Loucy (cell line): Measurements from ENCODE around the gene DLX1.

Experiments
- H2AFZ ChIP-seq: fragments of 200-600 bp; sonication (generic); 2 replicates; pipeline ENCODE4 v1.6.0; 2016; ENCODE audit warnings: antibody characterized with exemption, mild to moderate bottlenecking, low read length, moderate library complexity
- H3F3A ChIP-seq: fragments of 200-600 bp; 2 replicates; pipeline ENCODE4 v1.6.0; 2016; ENCODE audit warnings: antibody characterized with exemption, low read depth, mild to moderate bottlenecking
- H3K27me3 ChIP-seq: fragments of 200-600 bp; sonication (generic); 2 replicates; pipeline ENCODE4 v1.6.1; 2014; ENCODE audit warnings: low read length, mild to moderate bottlenecking; ENCODE audit not compliant: insufficient read depth, poor library complexity, severe bottlenecking
- H3K36me3 ChIP-seq: fragments of 200-600 bp; sonication (generic); 2 replicates; pipeline ENCODE4 v1.6.1; 2016; ENCODE audit warnings: low read length; ENCODE audit not compliant: insufficient read depth
- H3K4me1 ChIP-seq: fragments of 200-600 bp; sonication (generic); 2 replicates; pipeline ENCODE4 v1.5.1; 2014; ENCODE audit warnings: low read length, mild to moderate bottlenecking; ENCODE audit not compliant: insufficient read depth, poor library complexity, severe bottlenecking
- H3K4me2 ChIP-seq: fragments of 200-600 bp; sonication (generic); 2 replicates; pipeline ENCODE4 v1.6.0; 2014; ENCODE audit warnings: antibody characterized with exemption, low read length, low read depth, mild to moderate bottlenecking; ENCODE audit not compliant: poor library complexity, severe bottlenecking
- H3K4me3 ChIP-seq: fragments of 200-600 bp; sonication (generic); 2 replicates; pipeline ENCODE4 v1.5.1; 2014; ENCODE audit warnings: low read length, mild to moderate bottlenecking, mixed read lengths; ENCODE audit not compliant: poor library complexity, severe bottlenecking
- H3K79me2 ChIP-seq: fragments of 200-600 bp; sonication (generic); 2 replicates; pipeline ENCODE4 v1.6.1; 2014; ENCODE audit warnings: low read length; ENCODE audit not compliant: insufficient read depth
- H3K9ac ChIP-seq: fragments of 200-600 bp; sonication (generic); 2 replicates; pipeline ENCODE4 v1.6.0; 2014; ENCODE audit warnings: mild to moderate bottlenecking, low read depth, low read length, moderate library complexity; ENCODE audit not compliant: poor library complexity, severe bottlenecking
- H3K9me2 ChIP-seq: fragments of 200-600 bp; sonication (generic); replicated peaks from 2 replicates; pipeline ENCODE4 v1.6.1; 2016; ENCODE audit warnings: low read depth, low read length, mixed read lengths
- H3K9me3 ChIP-seq: fragments of 200-600 bp; sonication (generic); 2 replicates; pipeline ENCODE4 v1.6.1; 2014; ENCODE audit warnings: mild to moderate bottlenecking, antibody characterized with exemption, low read length, low read depth; ENCODE audit not compliant: insufficient read depth
- H4K20me1 ChIP-seq: fragments of 200-600 bp; sonication (generic); 2 replicates; pipeline ENCODE4 v1.6.0; 2014; ENCODE audit warnings: antibody characterized with exemption, low read length, mild to moderate bottlenecking; ENCODE audit not compliant: insufficient read depth, poor library complexity, severe bottlenecking
- EZH2phosphoT487 ChIP-seq: fragments of 200-600 bp; IDR thresholded peaks from 2 replicates; pipeline ENCODE4 v1.6.1; 2018; ENCODE audit warnings: antibody characterized with exemption, mild to moderate bottlenecking, moderate library complexity, borderline replicate concordance
- TF ChIP-seq, protein P1 (sequence below): fragments of 200-600 bp; sonication (generic); conservative IDR thresholded peaks from 2 replicates; pipeline ENCODE4 v1.5.1; 2014; ENCODE audit warnings: mild to moderate bottlenecking, antibody characterized with exemption, low read length

DLX1 gene

DNA sequence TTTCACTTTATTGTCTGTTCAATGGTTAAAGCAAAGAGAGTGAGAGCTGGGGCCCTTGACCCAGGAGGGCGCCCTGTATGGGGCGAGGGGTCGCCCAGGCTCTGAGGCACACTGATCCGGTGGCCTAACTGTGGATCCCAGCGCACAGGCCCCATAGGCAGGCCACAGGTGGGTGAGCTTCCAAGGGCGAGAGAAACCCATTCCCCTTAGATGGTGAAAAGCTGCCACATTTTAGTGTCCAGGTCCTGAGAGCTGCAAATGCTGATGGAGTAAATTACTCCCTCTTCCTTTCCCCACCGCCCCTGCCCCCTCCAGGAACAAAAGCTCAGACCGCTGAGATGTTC is 23.3 kb downstream of the DLX1 start:
- no peaks in the 10 kb centered on the region for H3K27me3 ChIP-seq
- H3K4me1 ChIP-seq, result peaks cover 7% of the 10 kb centered on the region
- TF ChIP-seq, protein P1, sequence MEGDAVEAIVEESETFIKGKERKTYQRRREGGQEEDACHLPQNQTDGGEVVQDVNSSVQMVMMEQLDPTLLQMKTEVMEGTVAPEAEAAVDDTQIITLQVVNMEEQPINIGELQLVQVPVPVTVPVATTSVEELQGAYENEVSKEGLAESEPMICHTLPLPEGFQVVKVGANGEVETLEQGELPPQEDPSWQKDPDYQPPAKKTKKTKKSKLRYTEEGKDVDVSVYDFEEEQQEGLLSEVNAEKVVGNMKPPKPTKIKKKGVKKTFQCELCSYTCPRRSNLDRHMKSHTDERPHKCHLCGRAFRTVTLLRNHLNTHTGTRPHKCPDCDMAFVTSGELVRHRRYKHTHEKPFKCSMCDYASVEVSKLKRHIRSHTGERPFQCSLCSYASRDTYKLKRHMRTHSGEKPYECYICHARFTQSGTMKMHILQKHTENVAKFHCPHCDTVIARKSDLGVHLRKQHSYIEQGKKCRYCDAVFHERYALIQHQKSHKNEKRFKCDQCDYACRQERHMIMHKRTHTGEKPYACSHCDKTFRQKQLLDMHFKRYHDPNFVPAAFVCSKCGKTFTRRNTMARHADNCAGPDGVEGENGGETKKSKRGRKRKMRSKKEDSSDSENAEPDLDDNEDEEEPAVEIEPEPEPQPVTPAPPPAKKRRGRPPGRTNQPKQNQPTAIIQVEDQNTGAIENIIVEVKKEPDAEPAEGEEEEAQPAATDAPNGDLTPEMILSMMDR, result no peak
- TF ChIP-seq EZH2phosphoT487, result no peak
- H3K9ac ChIP-seq, result no peak overlapping the region
- H3K4me3 ChIP-seq, result no peak overlapping the region
- no peaks in the 10 kb centered on the region for H3F3A ChIP-seq
- no peaks in the 10 kb centered on the region for H3K9me2 ChIP-seq
- no peaks in the 10 kb centered on the region for H4K20me1 ChIP-seq
- no peak overlapping the region for H3K4me2 ChIP-seq
- no peak overlapping the region for H2AFZ ChIP-seq
- H3K79me2 ChIP-seq, result no peaks in the 10 kb centered on the region
- H3K36me3 ChIP-seq, result no peaks in the 10 kb centered on the region
- H3K9me3 ChIP-seq, result no peaks in the 10 kb centered on the region

DNA sequence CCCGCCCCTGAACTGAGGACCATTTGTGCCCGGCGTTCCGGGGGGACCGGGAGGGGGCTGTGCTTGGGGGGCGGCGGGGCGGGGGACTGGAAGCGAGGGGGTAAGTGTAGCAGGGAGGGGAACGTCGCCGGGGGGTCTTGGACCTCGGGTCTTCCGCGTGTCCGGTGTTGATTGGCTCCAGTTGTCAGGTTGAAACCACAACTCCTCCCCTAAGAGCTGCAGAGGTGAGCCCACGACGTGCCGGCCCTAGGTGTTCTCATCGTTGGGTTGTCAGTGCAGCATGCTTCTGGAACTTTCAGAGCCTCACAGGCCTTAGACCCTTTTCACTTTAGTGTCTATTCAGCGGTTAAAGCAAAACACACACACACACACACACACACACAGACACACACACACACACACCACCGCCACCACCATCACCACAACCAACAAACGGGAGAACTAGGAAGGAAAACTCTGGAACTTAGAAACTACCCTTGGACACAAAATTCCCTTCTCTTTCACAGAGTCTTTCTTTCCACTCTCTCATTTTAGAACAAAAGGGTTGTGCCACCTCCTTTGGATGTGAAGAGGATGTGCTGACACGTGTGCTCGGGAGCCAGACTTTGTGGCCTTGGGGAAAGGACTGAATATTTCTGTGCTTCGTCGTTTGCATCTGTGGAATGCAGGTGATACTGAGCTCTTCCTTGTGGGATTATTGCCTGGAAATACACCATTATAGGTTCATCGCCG is 24.1 kb downstream of the DLX1 start:
- no peak overlapping the region for H3K4me3 ChIP-seq
- no peaks in the 10 kb centered on the region for H3K9me3 ChIP-seq
- H3K36me3 ChIP-seq, result no peaks in the 10 kb centered on the region
- no peaks in the 10 kb centered on the region for H4K20me1 ChIP-seq
- no peaks in the 10 kb centered on the region for H3K9me2 ChIP-seq
- no peak overlapping the region for H3K4me2 ChIP-seq
- H3K4me1 ChIP-seq, result no peaks in the 10 kb centered on the region
- no peak overlapping the region for H3K9ac ChIP-seq
- H3K79me2 ChIP-seq, result no peaks in the 10 kb centered on the region
- TF ChIP-seq, protein P1, result no peak
- TF ChIP-seq EZH2phosphoT487, result no peak
- no peaks in the 10 kb centered on the region for H3F3A ChIP-seq
- no peaks in the 10 kb centered on the region for H3K27me3 ChIP-seq
- no peak overlapping the region for H2AFZ ChIP-seq

- H4K20me1 ChIP-seq, result no peaks in the 10 kb centered on the region
- no peaks in the 10 kb centered on the region for H3K79me2 ChIP-seq
- no peaks in the 10 kb centered on the region for H3K27me3 ChIP-seq
- H3K4me2 ChIP-seq, result no peak overlapping the region
- no peaks in the 10 kb centered on the region for H3K36me3 ChIP-seq
- no peak for TF ChIP-seq EZH2phosphoT487
- TF ChIP-seq, protein P1, result no peak
- H3K4me1 ChIP-seq, result no peaks in the 10 kb centered on the region
- H3K9me2 ChIP-seq, result no peaks in the 10 kb centered on the region
- H3K9me3 ChIP-seq, result no peaks in the 10 kb centered on the region
- H3F3A ChIP-seq, result no peaks in the 10 kb centered on the region
- H3K4me3 ChIP-seq, result no peak overlapping the region
- H3K9ac ChIP-seq, result no peak overlapping the region
- H2AFZ ChIP-seq, result no peak overlapping the region
Measured at GRCh38 chr2:172109988-172110811, 24.9 kb downstream of the DLX1 start.
